ENCODE data around the gene PCYT2. TPM values are rescaled to one million over a fixed set of nuclear protein-coding genes. Genes with fewer than 3 reads are reported as not detected.
A peak's percentile ranks its signal among the peaks of the same experiment; 100 is the strongest.

Gene PCYT2
- total and polyA plus RNA-seq, 2 donors (not counting 1 experiment from before 2014, with no cell fraction given): 46.0 to 65.6 TPM

DNA sequence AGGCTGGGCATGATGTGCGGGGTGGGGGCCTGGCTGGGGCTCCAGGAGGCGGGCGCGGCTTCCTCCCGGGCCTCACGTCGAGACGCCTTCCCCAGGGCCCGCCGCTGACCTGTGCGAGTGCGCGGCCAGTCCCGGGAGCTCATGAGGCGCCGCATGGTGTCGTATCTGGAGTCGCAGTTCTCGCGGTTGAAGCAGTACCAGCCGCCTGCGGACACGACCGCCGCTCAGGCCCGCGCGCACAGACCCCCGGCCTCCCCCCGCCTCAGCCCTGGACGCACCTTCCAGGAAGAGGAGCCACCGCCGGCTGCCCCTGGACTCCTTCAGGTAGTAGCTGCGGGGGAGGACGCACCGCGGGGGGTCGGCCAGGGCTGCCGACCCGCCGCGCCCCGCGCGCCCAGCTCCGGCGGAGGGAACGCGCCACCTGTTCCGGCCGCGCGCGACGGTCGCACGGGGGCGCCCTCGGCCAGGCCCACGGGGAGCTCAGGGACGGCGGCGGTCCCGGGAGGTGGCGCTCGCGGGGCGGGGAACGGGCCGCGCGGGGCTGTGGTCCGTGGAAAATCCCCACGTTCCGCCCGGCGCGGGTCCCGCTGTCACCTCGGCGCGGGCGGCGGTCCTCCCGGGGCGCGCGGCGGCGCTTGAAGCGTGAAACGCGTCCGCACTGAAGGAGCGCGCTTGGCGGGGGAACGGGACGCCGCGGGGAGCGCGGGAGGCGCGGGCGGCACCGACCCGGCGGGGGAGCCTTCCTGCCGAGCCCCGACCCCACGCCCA lies 48.3 kb upstream of the PCYT2 start:
- H3K4me2 ChIP-seq (ENCODE audit: extremely low read depth, insufficient read depth, low read length): peak overlapping the region; percentile 59
- no peaks in the 10 kb centered on the region for H4K20me1 ChIP-seq (ENCODE audit: control insufficient read depth, extremely low read depth, insufficient read depth, low read length)
- TF ChIP-seq CTCF (conservative IDR thresholded peaks at IDR 0.05 in 1 of 2, IDR thresholded peaks at IDR 0.05 in 1 of 2; ENCODE audit: low read depth in 1 of 2, low read length in 2 of 2) (peak; percentile 38 to 46), EZH2 (IDR thresholded peaks at IDR 0.05; ENCODE audit: low read length, missing control alignments) (no peak)
- H3K9me3 ChIP-seq (ENCODE audit: control insufficient read depth, insufficient read depth, low read depth, low read length): no peaks in the 10 kb centered on the region
- H3K79me2 ChIP-seq (ENCODE audit: control insufficient read depth, insufficient read depth, low read length): no peaks in the 10 kb centered on the region
- DNase-seq (ENCODE audit: low read depth in 2 of 2): peak; percentile 32 to 39
- no peak overlapping the region for H3K9ac ChIP-seq (ENCODE audit: insufficient read depth, low read length)
- no peak overlapping the region for H3K27ac ChIP-seq (ENCODE audit: insufficient read depth, low read length)
- no peak overlapping the region for H2AFZ ChIP-seq (ENCODE audit: low read length)
- H3K4me1 ChIP-seq (ENCODE audit: control insufficient read depth, extremely low read depth, insufficient read depth, low read length): peaks cover 2% of the 10 kb centered on the region
- peaks cover 36% of the 10 kb centered on the region for H3K27me3 ChIP-seq (ENCODE audit: control insufficient read depth, insufficient read depth, low read length)
- H3K4me3 ChIP-seq (replicated peaks in 1 of 4; ENCODE audit: control extremely low read depth in 1 of 4, insufficient read depth in 1 of 4, low read depth in 3 of 4, low read length in 4 of 4): peak overlapping the region in 1 of 4 experiments; percentile 20
- H3K36me3 ChIP-seq (ENCODE audit: control insufficient read depth, insufficient read depth, low read length): no peaks in the 10 kb centered on the region

- TF ChIP-seq CTCF (conservative IDR thresholded peaks at IDR 0.05 in 1 of 2, IDR thresholded peaks at IDR 0.05 in 1 of 2; ENCODE audit: low read depth in 1 of 2, low read length in 2 of 2) (no peak), EZH2 (IDR thresholded peaks at IDR 0.05; ENCODE audit: low read length, missing control alignments) (peak; percentile 46)
- H3K36me3 ChIP-seq (ENCODE audit: control insufficient read depth, insufficient read depth, low read length): no peaks in the 10 kb centered on the region
- no peak overlapping the region for H3K4me2 ChIP-seq (ENCODE audit: extremely low read depth, insufficient read depth, low read length)
- no peak overlapping the region for H3K27ac ChIP-seq (ENCODE audit: insufficient read depth, low read length)
- peaks cover 33% of the 10 kb centered on the region for H3K27me3 ChIP-seq (ENCODE audit: control insufficient read depth, insufficient read depth, low read length)
- H3K4me3 ChIP-seq (replicated peaks in 1 of 4; ENCODE audit: control extremely low read depth in 1 of 4, insufficient read depth in 1 of 4, low read depth in 3 of 4, low read length in 4 of 4): no peak overlapping the region
- no peaks in the 10 kb centered on the region for H4K20me1 ChIP-seq (ENCODE audit: control insufficient read depth, extremely low read depth, insufficient read depth, low read length)
- H3K9me3 ChIP-seq (ENCODE audit: control insufficient read depth, insufficient read depth, low read depth, low read length): no peaks in the 10 kb centered on the region
- H2AFZ ChIP-seq (ENCODE audit: low read length): no peak overlapping the region
- H3K4me1 ChIP-seq (ENCODE audit: control insufficient read depth, extremely low read depth, insufficient read depth, low read length): peaks cover 2% of the 10 kb centered on the region
- H3K9ac ChIP-seq (ENCODE audit: insufficient read depth, low read length): no peak overlapping the region
- DNase-seq (ENCODE audit: low read depth in 2 of 2): no peak
- H3K79me2 ChIP-seq (ENCODE audit: control insufficient read depth, insufficient read depth, low read length): no peaks in the 10 kb centered on the region
Observed at GRCh38 chr17:81958633-81959342, 47.6 kb upstream of the PCYT2 start.

- Histone ChIP-seq H2AFZ (ENCODE audit: low read length) (no peak overlapping the region), H3K9ac (ENCODE audit: insufficient read depth, low read length) (no peak overlapping the region), H3K4me3 (replicated peaks in 1 of 4; ENCODE audit: control extremely low read depth in 1 of 4, insufficient read depth in 1 of 4, low read depth in 3 of 4, low read length in 4 of 4) (no peak overlapping the region), H3K9me3 (ENCODE audit: control insufficient read depth, insufficient read depth, low read depth, low read length) (no peaks in the 10 kb centered on the region), H4K20me1 (ENCODE audit: control insufficient read depth, extremely low read depth, insufficient read depth, low read length) (no peaks in the 10 kb centered on the region), H3K4me1 (ENCODE audit: control insufficient read depth, extremely low read depth, insufficient read depth, low read length) (peaks cover 2% of the 10 kb centered on the region), H3K27me3 (ENCODE audit: control insufficient read depth, insufficient read depth, low read length) (peaks cover 31% of the 10 kb centered on the region), H3K4me2 (ENCODE audit: extremely low read depth, insufficient read depth, low read length) (no peak overlapping the region), H3K36me3 (ENCODE audit: control insufficient read depth, insufficient read depth, low read length) (no peaks in the 10 kb centered on the region), H3K27ac (ENCODE audit: insufficient read depth, low read length) (no peak overlapping the region), H3K79me2 (ENCODE audit: control insufficient read depth, insufficient read depth, low read length) (no peaks in the 10 kb centered on the region)
- no peak for DNase-seq (ENCODE audit: low read depth in 2 of 2)
- TF ChIP-seq EZH2 (IDR thresholded peaks at IDR 0.05; ENCODE audit: low read length, missing control alignments) (no peak), CTCF (conservative IDR thresholded peaks at IDR 0.05 in 1 of 2, IDR thresholded peaks at IDR 0.05 in 1 of 2; ENCODE audit: low read depth in 1 of 2, low read length in 2 of 2) (no peak)
Observed at GRCh38 chr17:81957691-81958432, 46.7 kb upstream of the PCYT2 start.
